Measurements from ENCODE around the gene RANBP3L.
A peak's percentile ranks its signal among the peaks of the same experiment; 100 is the strongest.

The RANBP3L gene

GRCh38 chr5:36244076-36244475 lies 57.6 kb downstream of the RANBP3L start:
- DNase-seq = no peak

DNA sequence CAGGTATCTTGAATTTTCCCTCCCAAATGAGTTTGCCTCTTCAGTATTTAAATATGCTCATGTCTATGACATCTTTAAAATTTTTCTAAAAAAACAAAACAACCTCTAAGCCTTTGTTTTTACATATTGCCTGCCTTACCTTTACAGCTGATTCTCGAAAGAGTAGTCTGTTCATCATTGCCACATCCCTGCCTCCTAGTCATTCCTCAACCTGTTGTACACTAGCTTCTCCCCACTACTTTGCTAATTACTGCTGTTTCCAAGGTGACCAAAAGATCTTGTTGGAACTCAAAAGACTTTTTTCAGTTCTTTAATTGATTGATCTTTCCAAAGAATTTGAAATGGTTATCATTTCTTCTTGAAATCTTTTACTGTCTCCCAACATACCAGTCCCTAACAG lies 58.0 kb downstream of the RANBP3L start:
- DNase-seq = no peak

GRCh38 chr5:36242534-36243485 lies 58.9 kb downstream of the RANBP3L start:
- DNase-seq = peak in 16 of 56 donors; percentile 5 to 65 (median 30)

GRCh38 chr5:36241631-36242533 lies 59.8 kb downstream of the RANBP3L start, which contains the start of gene NADK2:
TSS of gene NADK2 (minus strand) at chr5:36241925. CDS start at chr5:36241798, 127 bp downstream.
- DNase-seq = peak; percentile 86 to 100 (median 97)

DNA sequence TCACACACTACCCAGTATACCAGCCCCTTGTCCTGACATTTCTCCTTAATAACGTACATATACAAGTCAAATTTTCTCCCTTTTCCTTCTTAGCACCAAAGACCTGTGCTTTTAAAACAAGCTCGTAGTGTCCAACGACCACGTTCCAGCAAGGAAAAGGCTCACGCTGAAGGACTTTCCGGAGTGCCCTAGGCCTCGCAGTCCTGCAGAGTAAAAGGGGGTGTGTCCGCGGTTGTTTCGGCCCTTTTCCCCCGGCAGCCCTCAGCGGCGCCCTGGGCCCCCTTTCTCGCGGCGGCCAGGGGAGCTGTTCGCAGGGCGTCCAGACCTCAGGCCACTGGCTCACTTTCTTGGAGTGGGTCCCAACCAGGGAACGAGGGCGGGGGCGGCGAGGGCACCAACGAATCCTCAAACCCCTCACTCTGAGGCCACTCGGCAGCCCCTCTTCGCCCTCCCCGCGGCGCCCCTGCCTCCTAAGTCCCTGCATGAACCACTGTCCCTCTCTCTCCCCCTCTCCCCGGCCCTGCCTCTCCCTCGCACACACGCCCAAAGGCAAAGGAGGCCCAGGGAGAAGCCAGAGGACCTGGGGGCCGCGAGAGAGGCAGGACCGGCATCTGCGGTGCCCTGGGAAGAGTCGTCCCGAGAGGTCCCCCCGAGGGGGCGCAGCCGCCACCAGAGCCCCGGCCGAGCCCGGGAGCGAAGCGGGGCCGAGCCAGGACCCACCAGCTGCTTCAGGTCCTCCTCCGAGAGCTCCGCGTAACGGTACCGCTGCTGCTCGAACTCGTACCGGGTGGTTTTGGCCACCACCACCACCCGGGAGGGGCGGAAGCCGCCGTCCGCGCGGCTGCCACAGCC lies 60.7 kb downstream of the RANBP3L start:
- DNase-seq = peak in 53 of 56 donors; percentile 10 to 77 (median 63)

GRCh38 chr5:36239370-36240293 lies 62.1 kb downstream of the RANBP3L start:
- no peak for DNase-seq

DNA sequence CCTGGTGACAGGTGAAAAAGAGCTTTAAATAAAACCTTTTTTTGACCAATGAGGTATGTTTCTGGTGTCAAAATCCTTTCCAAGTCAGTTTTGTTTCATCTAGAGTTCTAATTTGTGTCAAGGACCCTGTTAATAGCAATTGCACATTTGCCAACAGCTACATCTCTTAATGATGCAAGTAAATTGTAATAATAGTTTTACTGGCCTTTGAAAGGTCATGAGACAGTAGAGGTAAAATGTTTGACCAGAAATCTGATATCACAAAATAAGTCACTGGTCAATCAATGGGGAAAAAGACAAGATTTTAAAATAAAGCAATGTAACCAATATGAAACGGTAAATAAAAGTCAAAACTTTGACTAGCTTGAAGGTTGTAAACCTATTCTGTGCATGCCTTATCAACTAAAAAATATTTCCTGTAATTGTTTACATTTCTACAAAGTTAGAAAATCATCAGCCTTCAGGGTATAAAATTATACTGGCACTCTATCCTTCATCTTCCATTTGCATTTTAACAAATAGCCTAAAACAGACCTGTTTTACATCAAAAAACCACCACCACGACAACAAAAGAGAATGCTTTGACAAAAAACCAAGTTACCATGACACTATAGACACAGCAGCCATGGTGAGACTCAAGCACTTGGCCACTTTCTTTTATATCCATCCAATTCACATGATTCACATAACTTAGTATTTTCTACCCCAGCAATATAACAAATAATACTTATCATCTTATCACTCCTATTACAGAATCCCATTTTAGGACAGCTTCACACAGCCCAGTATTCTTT lies 63.0 kb downstream of the RANBP3L start:
- DNase-seq = no peak

DNA sequence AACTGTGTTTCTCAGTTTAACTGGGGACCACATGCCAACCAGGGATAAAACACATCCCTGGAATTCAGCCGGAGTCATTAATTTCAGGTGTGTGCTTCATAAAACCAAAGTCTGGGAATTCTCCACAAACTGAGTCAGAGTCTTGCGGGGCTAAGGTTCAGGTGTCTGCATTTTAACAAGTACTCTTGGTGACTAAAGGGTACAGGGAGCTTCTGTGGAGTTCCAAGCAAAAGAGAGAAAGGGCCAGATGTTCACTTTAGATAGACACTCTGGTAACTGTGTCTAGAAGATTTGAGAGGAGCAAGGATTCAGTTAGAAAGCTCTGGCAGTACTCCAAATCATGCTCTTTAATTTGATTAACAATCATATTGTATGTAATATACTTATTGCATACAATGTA lies 64.0 kb downstream of the RANBP3L start:
- no peak for DNase-seq

DNA sequence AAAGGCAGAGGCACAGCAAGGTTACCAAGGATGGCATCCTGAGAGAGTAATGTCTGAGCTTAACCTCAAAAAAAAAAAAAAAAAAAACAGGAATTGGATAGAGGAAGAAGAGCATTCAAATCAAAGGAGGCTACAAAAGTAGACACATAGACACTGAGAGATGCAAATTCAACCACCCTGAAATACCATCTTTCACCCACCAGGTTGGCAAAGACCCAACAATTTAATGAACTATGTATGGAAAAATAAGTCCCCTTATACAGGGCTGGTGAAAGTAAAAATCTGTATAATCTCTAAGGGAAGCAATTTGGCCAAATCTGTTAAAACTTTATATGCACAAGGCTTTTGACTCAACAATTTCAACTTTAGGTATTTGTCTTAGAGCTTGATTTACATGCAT lies 64.9 kb downstream of the RANBP3L start:
- DNase-seq = no peak

- DNase-seq = no peak
Observed at GRCh38 chr5:36232533-36232932, 69.2 kb downstream of the RANBP3L start.

DNA sequence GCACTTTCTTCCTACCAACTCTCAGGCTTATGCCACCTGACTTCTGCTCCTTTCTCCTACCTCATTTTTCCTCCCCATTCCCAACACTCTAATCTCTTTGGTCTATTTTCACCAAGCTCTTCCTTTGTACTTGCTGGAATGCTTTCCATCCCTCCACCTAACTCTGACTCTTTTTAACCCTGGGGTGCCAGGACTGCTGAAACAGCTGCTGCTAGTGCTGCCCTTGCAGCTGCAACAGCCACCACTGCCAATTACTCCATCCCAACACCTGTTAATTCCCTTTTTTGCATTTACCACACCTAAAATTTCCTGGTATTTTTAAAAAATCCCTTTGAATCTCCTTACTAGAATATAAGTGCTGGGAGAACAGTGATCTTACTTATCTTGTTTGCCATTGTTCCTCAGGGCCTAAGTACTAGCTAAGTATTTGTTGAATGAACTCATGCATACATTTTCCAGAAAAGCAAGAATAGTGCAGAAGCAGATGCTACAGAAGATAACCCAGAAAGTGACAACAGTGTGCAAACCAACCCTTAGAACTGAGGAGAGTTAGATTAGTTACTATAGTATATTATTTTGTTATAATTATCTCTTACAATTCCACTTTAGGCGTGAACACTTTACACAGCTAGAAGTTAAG lies 71.4 kb downstream of the RANBP3L start:
- no peak for DNase-seq

DNA sequence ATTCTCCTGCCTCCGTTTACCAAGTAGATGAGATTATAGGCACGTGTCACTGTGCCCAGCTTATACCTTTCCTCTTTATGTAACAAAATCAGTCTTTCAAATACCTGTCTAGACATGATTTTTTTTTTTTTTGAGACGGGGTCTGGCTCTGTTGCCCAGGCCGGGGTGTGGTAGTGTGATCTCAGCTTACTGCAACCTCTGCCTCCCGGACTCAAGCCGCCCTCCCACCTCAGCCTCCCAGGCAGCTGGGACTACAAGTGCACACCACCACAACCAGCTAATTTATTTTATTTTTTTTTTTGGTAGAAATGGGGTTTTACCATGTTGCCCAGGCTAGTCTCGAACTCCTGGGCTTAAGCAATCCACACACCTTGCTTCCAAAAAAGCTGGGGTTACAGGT lies 73.2 kb downstream of the RANBP3L start:
- no peak for DNase-seq

DNA sequence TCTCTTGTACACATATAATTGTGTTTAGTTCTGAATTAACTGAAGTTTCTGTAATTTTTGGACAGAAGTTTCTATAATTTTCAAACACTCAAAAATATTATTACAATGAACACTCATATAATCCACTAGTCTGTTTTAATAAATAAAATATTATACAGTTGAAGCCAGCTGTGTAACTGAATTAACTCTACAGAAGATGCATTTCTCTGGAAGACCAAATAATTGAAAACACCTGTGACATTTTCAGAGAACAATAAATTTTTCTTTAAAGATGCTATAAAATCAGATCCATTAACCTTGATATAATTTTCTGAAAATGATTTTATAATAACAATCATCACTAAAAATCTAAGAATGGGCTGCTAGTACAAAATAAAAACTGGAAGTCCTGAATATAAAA lies 74.7 kb downstream of the RANBP3L start:
- DNase-seq = no peak

- no peak for DNase-seq
Observed at GRCh38 chr5:36222620-36223019, 79.1 kb downstream of the RANBP3L start.

- DNase-seq = no peak
Observed at GRCh38 chr5:36217988-36218387, 83.7 kb downstream of the RANBP3L start.

DNA sequence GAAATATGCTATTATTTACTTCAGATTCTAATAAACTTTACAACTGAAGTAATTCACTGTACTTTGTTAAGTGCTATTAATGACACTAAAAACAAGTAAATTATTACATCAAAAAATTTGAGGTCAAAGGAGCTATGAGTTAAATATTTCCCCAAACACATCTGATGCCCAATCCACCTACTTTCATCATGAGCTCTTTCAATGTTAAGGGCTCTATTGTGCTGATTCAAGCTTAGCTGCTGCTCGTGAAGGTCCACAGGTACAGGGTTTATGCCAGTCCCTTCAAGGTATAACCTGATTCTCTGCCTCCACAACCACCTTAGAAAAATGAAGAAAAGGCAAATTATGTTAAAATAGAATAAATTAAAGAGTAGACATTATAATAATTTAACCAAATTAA lies 84.1 kb downstream of the RANBP3L start:
- no peak for DNase-seq

GRCh38 chr5:36215910-36216309 lies 85.8 kb downstream of the RANBP3L start:
- DNase-seq = no peak

GRCh38 chr5:36214436-36214835 lies 87.3 kb downstream of the RANBP3L start:
- DNase-seq = no peak

DNA sequence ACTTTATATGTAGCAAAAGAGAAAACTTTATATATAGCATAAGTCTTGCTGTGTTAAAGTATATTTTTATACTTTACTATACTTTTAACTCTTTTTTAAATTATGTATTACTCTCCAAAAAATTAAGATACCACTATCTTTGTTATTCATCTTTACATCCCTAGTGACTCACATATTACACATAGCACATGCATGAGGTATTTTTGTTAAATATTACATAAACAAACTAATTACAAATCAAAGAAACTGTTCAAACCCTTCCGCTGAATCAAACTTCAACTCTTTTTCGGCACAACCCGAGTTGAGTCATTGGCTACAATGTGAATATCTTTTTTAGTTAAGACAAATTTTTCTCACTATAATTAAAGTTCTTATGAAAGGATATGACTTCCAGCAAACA lies 92.0 kb downstream of the RANBP3L start:
- DNase-seq = no peak
